HT1080 (cell line): Measurements from ENCODE around the gene ARAP2. TPM values are rescaled to one million over a fixed set of nuclear protein-coding genes. Genes with fewer than 3 reads are reported as not detected.

Experiments
- DNase-seq: peaks from one replicate; pipeline ENCODE4 v3.0.0-alpha.2; 2015; ENCODE audit warnings: low read depth
- polyA plus RNA-seq, 2 experiments: library from polyadenylated mRNA; depleted of rRNA; stranded (reverse); fragments of >200 nt; gene quantifications; 2 replicates each; pipeline ENCODE4 v1.2.3, GENCODE V29; 2015
- total RNA-seq: library from RNA; depleted of rRNA; stranded (reverse); fragments of >200 nt; shearing (Covaris generic); gene quantifications from 2 replicates; pipeline ENCODE4 v1.2.3, GENCODE V29; 2014; rRNA removed

The ARAP2 gene
- total RNA-seq, result 2.2 and 2.8 TPM in 2 replicates
- 1.1 and 1.6 TPM in 2 replicates for polyA plus RNA-seq (2015; cell fraction: cytosol; rRNA removed)
- 1.9 and 2.5 TPM in 2 replicates for polyA plus RNA-seq (2015; cell fraction: nucleus; rRNA removed)

- peak; percentile 32 for DNase-seq
These were observed at the start of gene ARAP2 for GRCh38 chr4:36244257-36245082. ARAP2 (minus strand) TSS chr4:36244514; CDS start chr4:36229486, 15,028 bp downstream.

GRCh38 chr4:36292556-36293188, 48.4 kb upstream of the ARAP2 start:
- DNase-seq, result no peak

GRCh38 chr4:36290641-36291040, 46.3 kb upstream of the ARAP2 start:
- no peak for DNase-seq

GRCh38 chr4:36288731-36289426, 44.6 kb upstream of the ARAP2 start:
- no peak for DNase-seq

- DNase-seq, result no peak
These were observed 42.2 kb upstream of the ARAP2 start for GRCh38 chr4:36286481-36286871.

GRCh38 chr4:36285784-36286480, 41.6 kb upstream of the ARAP2 start:
- DNase-seq, result peak; percentile 86

- DNase-seq, result no peak
These were observed 39.7 kb upstream of the ARAP2 start for GRCh38 chr4:36283912-36284465.

GRCh38 chr4:36282503-36283030, 38.3 kb upstream of the ARAP2 start:
- DNase-seq, result no peak

- DNase-seq, result no peak
These were observed 37.2 kb upstream of the ARAP2 start, which contains the start of gene DTHD1 for GRCh38 chr4:36281384-36282106. DTHD1 (plus strand) TSS chr4:36281616; CDS start chr4:36281759, 143 bp downstream.

- DNase-seq, result no peak
These were observed 36.2 kb upstream of the ARAP2 start for GRCh38 chr4:36280555-36280954.

- no peak for DNase-seq
These were observed 34.5 kb upstream of the ARAP2 start for GRCh38 chr4:36278789-36279188.

GRCh38 chr4:36277533-36277932, 33.2 kb upstream of the ARAP2 start:
- DNase-seq, result no peak

- no peak for DNase-seq
These were observed 29.8 kb upstream of the ARAP2 start for GRCh38 chr4:36274158-36274557.

- DNase-seq, result no peak
These were observed 29.0 kb upstream of the ARAP2 start for GRCh38 chr4:36273276-36273675.

GRCh38 chr4:36269533-36270173, 25.3 kb upstream of the ARAP2 start:
- DNase-seq, result no peak

- no peak for DNase-seq
These were observed 24.8 kb upstream of the ARAP2 start for GRCh38 chr4:36269101-36269500.

GRCh38 chr4:36267486-36268268, 23.4 kb upstream of the ARAP2 start:
- no peak for DNase-seq

GRCh38 chr4:36264207-36264826, 20.0 kb upstream of the ARAP2 start:
- DNase-seq, result no peak
